ENCODE measurements around the gene AIMP1. TPM values are rescaled to one million over a fixed set of nuclear protein-coding genes. Genes with fewer than 3 reads are reported as not detected.
A peak's percentile ranks its signal among the peaks of the same experiment; 100 is the strongest.
"Not testable (repeated sequence)": the region's sequence is repeated elsewhere in the genome, so short reads cannot be mapped to it uniquely, and the experiment has no call there.

Gene AIMP1
- total and polyA plus RNA-seq, 8 donors, result 38.9 to 63.3 (median 52.7) TPM

- no peak for ATAC-seq
- DNase-seq, result no peak
- TF ChIP-seq CTCF (IDR thresholded peaks at IDR 0.05), result no peak
- Histone ChIP-seq H3K4me3 (peak overlapping the region; percentile 61 to 78), H3K27ac (peak overlapping the region; percentile 93 to 94), H3K36me3 (peaks cover 0 to 10% of the 10 kb centered on the region in 2 donors), H3K4me1 (peaks cover 22 to 45% of the 10 kb centered on the region in 2 donors), H3K9me3 (no peaks in the 10 kb centered on the region), H3K27me3 (no peaks in the 10 kb centered on the region)
- intact Hi-C loops (cut with DNase I), result no loop called here
Observed at GRCh38 chr4:106316773-106317409, 541 bp downstream of the AIMP1 start.

GRCh38 chr4:106317815-106318214, 1.5 kb downstream of the AIMP1 start:
- peaks cover 22 to 45% of the 10 kb centered on the region in 2 donors for H3K4me1 ChIP-seq
- H3K4me3 ChIP-seq, result peak overlapping the region in 1 of 2 donors; percentile 78
- no peak for TF ChIP-seq CTCF (IDR thresholded peaks at IDR 0.05)
- intact Hi-C loops (cut with DNase I), result no loop called here
- H3K27me3 ChIP-seq, result no peaks in the 10 kb centered on the region
- H3K36me3 ChIP-seq, result peaks cover 0 to 10% of the 10 kb centered on the region in 2 donors
- no peaks in the 10 kb centered on the region for H3K9me3 ChIP-seq
- ATAC-seq (no peak), DNase-seq (no peak)
- no peak overlapping the region for H3K27ac ChIP-seq

GRCh38 chr4:106318511-106318910, 2.2 kb downstream of the AIMP1 start:
- intact Hi-C loops (cut with DNase I), result no loop called here
- Histone ChIP-seq H3K4me3 (no peak overlapping the region), H3K27ac (no peak overlapping the region), H3K4me1 (peaks cover 22 to 40% of the 10 kb centered on the region in 2 donors), H3K27me3 (no peaks in the 10 kb centered on the region), H3K9me3 (no peaks in the 10 kb centered on the region), H3K36me3 (peaks cover 0 to 10% of the 10 kb centered on the region in 2 donors)
- DNase-seq, result no peak
- no peak for TF ChIP-seq CTCF (IDR thresholded peaks at IDR 0.05)
- no peak for ATAC-seq

- intact Hi-C loops (cut with DNase I), result no loop called here
- Histone ChIP-seq H3K4me3 (no peak overlapping the region), H3K36me3 (peaks cover 0 to 10% of the 10 kb centered on the region in 2 donors), H3K4me1 (peaks cover 12 to 30% of the 10 kb centered on the region in 2 donors), H3K9me3 (no peaks in the 10 kb centered on the region), H3K27me3 (no peaks in the 10 kb centered on the region), H3K27ac (no peak overlapping the region)
- TF ChIP-seq CTCF (IDR thresholded peaks at IDR 0.05), result no peak
- ATAC-seq, result no peak
- no peak for DNase-seq
Observed at GRCh38 chr4:106320235-106320634, 3.9 kb downstream of the AIMP1 start.

- H3K9me3 ChIP-seq; H3K4me3 ChIP-seq; ATAC-seq; H3K27me3 ChIP-seq; H3K27ac ChIP-seq; intact Hi-C loops (cut with DNase I): not testable (repeated sequence)
- Histone ChIP-seq H3K4me1 (peaks cover 11 to 28% of the 10 kb centered on the region in 2 donors), H3K36me3 (peaks cover 0 to 14% of the 10 kb centered on the region in 2 donors)
- peak in 1 of 4 donors; percentile 58 for DNase-seq
Observed at GRCh38 chr4:106321168-106321567, 4.8 kb downstream of the AIMP1 start.

GRCh38 chr4:106321814-106322213, 5.5 kb downstream of the AIMP1 start:
- H3K4me3 ChIP-seq; intact Hi-C loops (cut with DNase I); H3K27ac ChIP-seq; H3K27me3 ChIP-seq; DNase-seq; H3K9me3 ChIP-seq; ATAC-seq: not testable (repeated sequence)
- H3K4me1 ChIP-seq, result peaks cover 11 to 28% of the 10 kb centered on the region in 2 donors
- H3K36me3 ChIP-seq, result peaks cover 0 to 21% of the 10 kb centered on the region in 2 donors
